RKO (cell line): ENCODE results near the gene ABCC2.
"Not testable (repeated sequence)": the region's sequence is repeated elsewhere in the genome, so short reads cannot be mapped to it uniquely, and the experiment has no call there.

Experiments
- DNase-seq: peaks from one replicate; pipeline ENCODE4 v3.0.0-alpha.2; 2016; ENCODE audit warnings: low spot score

The ABCC2 gene

DNA sequence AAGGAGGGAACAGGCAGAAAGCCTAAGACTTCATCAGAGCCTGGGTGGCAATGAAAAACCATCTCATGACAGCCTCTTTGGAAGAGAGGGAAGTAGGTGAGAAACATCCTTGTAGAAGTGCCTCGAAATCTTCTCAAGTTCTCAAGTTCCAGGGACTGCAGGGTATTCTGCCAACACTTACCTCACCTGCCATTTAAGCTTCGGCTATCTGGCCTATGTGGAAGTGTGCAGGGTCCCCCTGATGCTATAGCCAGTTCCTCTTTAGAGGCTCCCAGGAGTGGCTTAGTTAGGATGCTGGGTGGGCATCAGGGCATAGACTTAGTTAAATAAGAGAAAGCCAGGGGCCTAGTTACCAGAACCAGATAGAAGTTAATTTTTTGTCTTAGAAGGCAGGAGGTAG is 27.0 kb downstream of the ABCC2 start:
- no peak for DNase-seq

DNA sequence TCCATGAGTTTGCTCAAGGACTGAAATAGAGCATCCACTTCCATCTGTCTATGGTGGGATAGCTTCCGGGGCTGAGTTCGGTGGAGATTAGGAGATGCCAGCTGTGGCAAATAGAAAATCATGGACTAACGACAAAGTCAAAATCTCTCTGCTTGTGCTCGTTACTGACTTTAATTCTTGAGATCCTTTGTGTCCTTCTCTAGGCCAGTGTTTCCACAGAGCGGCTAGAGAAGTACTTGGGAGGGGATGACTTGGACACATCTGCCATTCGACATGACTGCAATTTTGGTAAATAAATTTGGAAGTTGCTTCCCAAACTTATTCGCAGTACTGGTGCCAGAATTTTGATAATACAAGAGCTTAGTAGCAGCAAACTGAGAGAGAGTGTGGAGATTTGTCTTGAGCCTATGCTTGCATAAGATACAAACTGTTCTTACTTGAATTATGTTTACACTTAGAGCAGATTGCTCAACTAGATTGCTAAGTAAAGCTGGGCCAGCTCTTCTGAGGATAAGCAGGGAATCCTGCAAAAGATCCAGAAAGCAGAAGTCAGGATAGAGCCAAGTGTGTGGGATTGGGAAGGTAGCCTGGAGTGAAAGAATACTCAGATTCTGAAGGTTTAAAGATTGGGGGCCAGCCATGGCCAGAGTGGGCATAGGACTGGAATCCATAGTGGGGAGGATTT is 27.6 kb downstream of the ABCC2 start:
- DNase-seq, result no peak

- DNase-seq, result no peak
Observed at GRCh38 chr10:99812177-99812576, 29.7 kb downstream of the ABCC2 start.

- DNase-seq, result no peak
Observed at GRCh38 chr10:99814143-99814542, 31.7 kb downstream of the ABCC2 start.

- DNase-seq, result peak; percentile 6
Observed at GRCh38 chr10:99815621-99816020, 33.2 kb downstream of the ABCC2 start.

GRCh38 chr10:99827936-99828335 is 45.5 kb downstream of the ABCC2 start:
- no peak for DNase-seq

GRCh38 chr10:99828464-99828863 is 46.0 kb downstream of the ABCC2 start:
- DNase-seq, result no peak

DNA sequence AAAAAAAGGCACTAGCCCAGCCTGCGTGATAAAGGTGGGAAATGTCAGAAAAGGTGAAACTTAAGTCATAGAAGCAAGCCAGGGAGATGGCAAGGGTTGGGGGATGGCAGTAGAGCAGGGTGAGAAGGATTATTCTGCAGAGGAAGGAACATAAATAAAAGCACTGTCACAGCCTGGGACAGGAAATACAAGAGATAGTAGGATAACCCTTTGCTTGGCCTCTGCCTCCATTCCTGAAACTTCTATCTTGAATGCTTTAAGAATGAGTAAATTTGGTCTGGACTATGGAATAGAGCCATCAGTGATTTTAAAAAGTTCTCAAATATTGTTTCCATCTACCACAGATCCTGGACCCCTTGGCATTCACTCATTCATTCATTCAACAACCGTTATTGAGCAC is 50.0 kb downstream of the ABCC2 start:
- DNase-seq, result no peak

- DNase-seq, result peak; percentile 49
Observed at GRCh38 chr10:99834410-99834809, 52.0 kb downstream of the ABCC2 start.

- DNase-seq, result no peak
Observed at GRCh38 chr10:99835947-99836346, 53.5 kb downstream of the ABCC2 start.

GRCh38 chr10:99836711-99837110 is 54.3 kb downstream of the ABCC2 start:
- DNase-seq, result no peak

- DNase-seq, result not testable (repeated sequence)
Observed at GRCh38 chr10:99840859-99841258, 58.4 kb downstream of the ABCC2 start.

DNA sequence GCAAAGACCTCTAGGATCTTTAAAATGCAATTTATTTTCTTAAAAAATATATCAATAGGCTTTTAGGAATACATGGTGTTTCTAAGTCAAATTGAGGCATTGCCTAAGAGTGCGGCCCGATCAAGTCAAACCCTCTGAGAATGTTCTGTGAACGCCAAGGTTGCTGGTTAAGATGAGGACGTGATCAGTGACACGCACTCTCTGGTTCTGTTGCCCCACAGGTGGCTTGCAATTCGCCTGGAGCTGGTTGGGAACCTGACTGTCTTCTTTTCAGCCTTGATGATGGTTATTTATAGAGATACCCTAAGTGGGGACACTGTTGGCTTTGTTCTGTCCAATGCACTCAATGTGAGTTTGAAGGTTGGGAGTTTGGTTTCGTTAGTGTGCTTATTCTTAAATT is 59.3 kb downstream of the ABCC2 start:
- DNase-seq, result no peak

- DNase-seq, result no peak
Observed at GRCh38 chr10:99843310-99843709, 60.9 kb downstream of the ABCC2 start.

DNA sequence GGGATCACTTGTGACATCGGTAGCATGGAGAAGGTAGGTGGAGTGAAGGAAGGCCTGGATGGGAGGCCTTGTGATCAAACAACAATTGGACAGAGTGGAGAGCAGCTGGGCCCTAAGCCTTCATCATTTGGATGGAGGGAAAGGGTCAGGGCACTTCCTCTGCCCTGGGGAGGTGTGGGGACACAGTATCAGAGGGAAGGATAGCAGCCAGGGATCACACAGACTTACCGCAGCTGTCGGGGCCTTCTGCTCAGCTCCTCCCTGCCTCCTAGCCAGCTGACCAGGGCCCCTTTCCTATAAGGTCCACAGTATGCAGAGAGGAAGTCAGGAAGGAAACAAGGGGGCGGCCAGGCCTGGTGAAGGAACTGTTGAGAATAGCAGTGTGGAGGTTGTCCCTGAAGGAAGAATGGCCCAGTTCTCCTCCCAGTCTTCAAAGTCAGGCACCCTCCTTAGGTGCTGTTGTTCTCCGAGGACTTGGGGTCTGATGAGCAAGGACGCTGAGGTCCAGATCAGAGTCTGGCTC is 62.1 kb downstream of the ABCC2 start:
- DNase-seq, result no peak

DNA sequence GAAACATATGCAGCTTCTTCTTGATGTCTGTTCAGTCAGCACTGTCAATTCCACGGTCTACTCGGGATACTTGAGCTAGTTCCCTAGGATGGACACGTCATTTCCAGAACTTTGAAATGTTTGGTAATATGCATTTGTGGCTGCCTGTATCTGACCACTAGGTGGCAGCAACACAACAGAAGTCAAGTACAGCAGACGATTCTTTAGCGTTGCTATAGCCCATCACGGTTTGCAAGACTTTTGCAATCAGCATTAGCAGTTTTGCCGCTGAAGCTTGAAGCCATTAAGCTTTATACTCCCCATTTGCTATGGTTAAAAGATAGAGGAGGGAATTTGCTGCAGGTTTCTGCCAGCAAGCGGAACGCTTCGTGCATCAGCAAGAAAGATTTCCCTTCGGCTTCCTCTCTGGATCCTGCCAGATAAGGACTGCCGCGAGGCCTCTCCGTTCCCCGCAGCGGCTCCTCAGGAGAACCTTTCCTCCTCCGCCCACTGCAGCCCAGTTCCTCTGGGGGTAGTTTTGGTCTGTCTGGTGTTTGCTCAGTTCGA is 63.5 kb downstream of the ABCC2 start:
- DNase-seq, result peak; percentile 87

DNA sequence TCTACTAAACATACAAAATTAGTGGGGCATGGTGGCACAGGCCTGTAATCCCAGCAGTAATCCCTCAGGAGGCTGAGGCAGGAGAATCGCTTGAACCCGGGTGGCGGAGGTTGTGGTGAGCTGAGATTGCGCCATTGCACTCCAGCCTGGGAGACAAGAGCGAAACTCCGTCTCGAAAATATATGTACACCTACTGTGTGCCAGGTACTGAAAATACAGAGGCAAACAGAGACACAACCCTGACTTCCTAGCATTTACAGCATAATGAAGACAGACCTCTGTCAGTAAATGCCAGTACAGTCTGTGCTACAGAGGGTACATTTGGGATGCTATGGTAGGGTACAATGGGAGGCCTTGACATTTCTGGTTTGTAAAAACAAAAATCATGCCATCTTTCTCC is 66.6 kb downstream of the ABCC2 start:
- DNase-seq, result no peak

DNA sequence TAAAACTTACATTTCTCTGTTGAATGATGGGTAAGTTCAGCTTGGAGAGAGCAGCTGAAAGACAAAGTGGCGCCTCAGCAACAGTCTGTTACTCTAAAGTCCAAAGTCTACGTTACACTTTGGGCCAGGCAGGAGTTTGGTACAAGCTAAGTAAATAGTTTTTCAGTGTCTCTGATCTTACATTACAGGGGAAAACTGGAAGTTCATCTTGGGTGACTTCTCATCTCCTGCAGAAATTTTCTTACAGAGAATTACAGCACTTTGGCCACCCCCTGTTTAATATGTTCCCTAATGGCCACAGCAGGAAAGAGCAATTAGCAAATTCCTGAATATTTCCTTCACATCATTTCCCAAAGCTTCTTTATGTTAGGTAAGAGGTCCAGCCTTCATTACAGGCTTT is 67.1 kb downstream of the ABCC2 start:
- no peak for DNase-seq

- DNase-seq, result no peak
Observed at GRCh38 chr10:99850021-99850766, 67.8 kb downstream of the ABCC2 start.

DNA sequence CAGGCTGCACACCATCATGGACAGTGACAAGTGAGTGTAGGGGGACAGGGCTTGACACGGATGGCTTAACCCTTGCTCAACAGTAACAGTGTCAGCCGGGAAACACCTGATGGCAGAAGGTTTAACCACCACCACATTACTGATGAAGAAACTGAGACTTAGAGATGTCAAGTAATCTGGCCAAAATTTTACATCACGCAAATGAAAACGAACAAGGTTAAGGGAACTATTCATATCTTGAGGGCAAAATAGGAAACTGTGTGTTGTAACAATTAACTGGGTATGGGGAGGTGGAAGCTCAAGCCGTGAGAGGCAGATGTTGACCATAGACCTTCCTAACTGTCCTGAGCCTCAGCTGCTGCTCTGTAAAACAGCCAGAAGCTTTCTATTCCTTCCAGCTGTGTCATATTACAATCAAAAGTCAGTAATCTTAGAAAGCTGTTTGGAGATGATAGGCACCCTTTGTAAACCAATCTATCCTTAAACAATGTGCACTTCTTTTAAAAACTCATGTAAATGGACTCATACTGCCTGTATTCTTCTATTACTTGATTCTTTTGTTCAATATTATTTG is 68.4 kb downstream of the ABCC2 start:
- DNase-seq, result no peak

- no peak for DNase-seq
Observed at GRCh38 chr10:99851825-99852224, 69.4 kb downstream of the ABCC2 start.

DNA sequence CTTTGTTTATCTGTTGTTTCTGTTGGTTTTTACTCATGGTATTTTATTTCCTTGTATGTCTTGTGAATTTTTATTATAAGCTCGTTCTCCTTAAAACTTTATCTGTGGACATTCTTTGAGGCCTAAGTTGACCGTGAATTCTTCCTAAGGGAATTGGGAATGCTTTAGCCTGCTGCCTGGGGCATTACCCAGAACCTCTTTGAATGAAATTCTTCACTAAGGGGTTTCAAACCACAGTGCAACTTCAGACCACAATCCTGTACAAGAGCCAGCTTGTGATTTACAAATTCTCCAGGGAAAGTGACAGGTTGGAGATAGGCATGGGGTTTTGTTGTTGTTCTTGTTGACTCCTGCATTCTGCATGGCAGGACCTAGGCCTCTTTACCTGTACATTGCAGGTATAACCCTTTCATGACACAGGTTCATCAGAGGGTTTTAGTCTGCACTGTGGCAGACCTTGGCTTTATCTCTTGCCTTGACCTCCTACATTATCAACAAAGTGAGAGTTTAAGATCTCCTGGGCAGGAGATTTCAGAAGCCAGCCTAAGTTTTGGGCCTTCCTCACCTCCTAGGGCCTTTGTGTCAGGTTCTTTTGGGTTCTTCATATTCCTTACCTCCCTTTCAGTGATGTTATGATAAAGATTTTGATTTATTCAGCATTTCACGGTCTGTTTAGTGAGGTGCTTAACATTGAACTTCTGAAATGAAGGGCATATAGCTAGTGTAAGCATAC is 70.2 kb downstream of the ABCC2 start:
- no peak for DNase-seq
